HCT116 (cell line): Measurements from ENCODE around the gene SPPL2B. TPM values are rescaled to one million over a fixed set of nuclear protein-coding genes. Genes with fewer than 3 reads are reported as not detected.

Source experiments
- ATAC-seq: fragments of 200-7000 bp; cut with Tn5 transposase; 2 replicates; pipeline ENCODE4 v1.9.1; 2020; ENCODE audit warnings: mild to moderate bottlenecking, moderate library complexity
- BruUV-seq: library from RNA; stranded (reverse); fragments of 400-500 nt; replicated peaks from 2 replicates; lab custom pipeline; 2021; lab: Mats Ljungman, UMichigan
- CTCF ChIA-PET: fragments of 300-600 bp; sonication (Branson Sonifier 250); formaldehyde crosslinking; loops from one replicate; lab custom pipeline; 2021; ENCODE audit warnings: antibody characterized with exemption; lab: Charles Lee
- POLR2A ChIA-PET: fragments of 300-600, 350-600 bp; sonication (Branson Sonifier 250); formaldehyde crosslinking; loops from one replicate; lab custom pipeline; 2021; ENCODE audit warnings: antibody characterized with exemption; lab: Charles Lee
- RAD21 ChIA-PET, 2 experiments: fragments of 300-600 bp; sonication (Branson Sonifier 250); formaldehyde crosslinking; loops; one replicate each; lab custom pipeline; 2023; ENCODE audit warnings: low total read pairs in 2 of 2; ENCODE audit not compliant: uncharacterized antibody in 2 of 2, unreplicated experiment in 2 of 2, low non-redundant PET in 1 of 2; lab: Charles Lee
- DNase-seq: peaks from one replicate; pipeline ENCODE4 v3.0.0-alpha.2; 2010; ENCODE audit warnings: low read depth, low spot score
- H2AFZ ChIP-seq: fragments of 200-600 bp; shearing (Covaris generic), sonication (generic); 2 replicates; pipeline ENCODE4 v1.6.1; 2017; ENCODE audit warnings: low read depth, mixed run types, mixed read lengths, antibody characterized with exemption, low read length; ENCODE audit not compliant: poor library complexity, severe bottlenecking
- H3K27ac ChIP-seq: 2 replicates; pipeline ENCODE4 v1.5.1; 2012; ENCODE audit warnings: low read depth, low read length
- H3K27me3 ChIP-seq: fragments of 200-600 bp; sonication (generic); 2 replicates; pipeline ENCODE4 v1.6.1; 2016; ENCODE audit warnings: mixed run types, low read length, mixed read lengths; ENCODE audit not compliant: insufficient read depth
- H3K36me3 ChIP-seq, 2 experiments: fragments of 200-500 bp in 1 of 2; fragments of 200-600 bp in 1 of 2; sonication (Bioruptor generic) in 1 of 2; sonication (generic) in 1 of 2; 2 replicates each; pipeline versions ENCODE4 v1.5.1 to v1.6.1; 2014 to 2016; ENCODE audit warnings: low read length in 2 of 2, inconsistent platforms in 1 of 2, mixed read lengths in 1 of 2, mixed run types in 1 of 2; ENCODE audit not compliant: insufficient read depth in 2 of 2, control insufficient read depth in 1 of 2
- H3K4me1 ChIP-seq, 2 experiments: fragments of 200-600 bp in 1 of 2; sonication (generic) in 1 of 2; 2 replicates each; pipeline versions ENCODE4 v1.5.1 to v1.6.1; 2012 to 2017; ENCODE audit warnings: low read length in 2 of 2, inconsistent platforms in 1 of 2, mild to moderate bottlenecking in 1 of 2, mixed read lengths in 1 of 2, mixed run types in 1 of 2, moderate library complexity in 1 of 2; ENCODE audit not compliant: insufficient read depth in 2 of 2, control insufficient read depth in 1 of 2
- H3K4me2 ChIP-seq: fragments of 200-600 bp; sonication (generic); 2 replicates; pipeline ENCODE4 v1.6.1; 2017; ENCODE audit warnings: mixed run types, low read length, mixed read lengths
- H3K4me3 ChIP-seq, 2 experiments: fragments of 200-600 bp in 1 of 2; sonication (generic) in 1 of 2; replicated peaks in 1 of 2; 2 replicates each; pipeline ENCODE4 v1.5.1; 2011 to 2016; ENCODE audit warnings: low read length in 2 of 2, control low read depth in 1 of 2, low read depth in 1 of 2, mild to moderate bottlenecking in 1 of 2, mixed read lengths in 1 of 2, mixed run types in 1 of 2
- H3K79me2 ChIP-seq: fragments of 200-600 bp; sonication (generic); 2 replicates; pipeline ENCODE4 v1.6.1; 2017; ENCODE audit warnings: mild to moderate bottlenecking, mixed run types, low read length, moderate library complexity, mixed read lengths; ENCODE audit not compliant: insufficient read depth
- H3K9ac ChIP-seq: fragments of 200-600 bp; sonication (generic); 2 replicates; pipeline ENCODE4 v1.6.1; 2016; ENCODE audit warnings: low read length, mixed read lengths
- H3K9me2 ChIP-seq: fragments of 200-600 bp; sonication (generic), shearing (Covaris generic); 2 replicates; pipeline ENCODE4 v1.6.1; 2017; ENCODE audit warnings: mixed run types, mild to moderate bottlenecking, moderate library complexity; ENCODE audit not compliant: insufficient read depth
- H3K9me3 ChIP-seq, 2 experiments: fragments of 200-500 bp in 1 of 2; fragments of 200-600 bp in 1 of 2; sonication (Bioruptor generic) in 1 of 2; sonication (generic) in 1 of 2; 2 replicates each; pipeline ENCODE4 v1.6.1; 2014 to 2017; ENCODE audit warnings: low read length in 2 of 2, mixed read lengths in 2 of 2, inconsistent platforms in 1 of 2, low read depth in 1 of 2, mild to moderate bottlenecking in 1 of 2, mixed run types in 1 of 2, moderate library complexity in 1 of 2; ENCODE audit not compliant: control insufficient read depth in 1 of 2, insufficient read depth in 1 of 2
- H4K20me1 ChIP-seq: fragments of 200-600 bp; sonication (generic), shearing (Covaris generic); 2 replicates; pipeline ENCODE4 v1.6.1; 2017; ENCODE audit warnings: mixed run types, mild to moderate bottlenecking, moderate library complexity; ENCODE audit not compliant: insufficient read depth
- ELF1 ChIP-seq: IDR thresholded peaks from 2 replicates; pipeline ENCODE4 v1.6.1; 2012; ENCODE audit warnings: low read depth, borderline replicate concordance
- EZH2 ChIP-seq: fragments of 200-600 bp; sonication (generic); IDR thresholded peaks from 2 replicates; pipeline ENCODE4 v1.6.1; 2017; ENCODE audit warnings: antibody characterized with exemption, mixed run types
- EZH2phosphoT487 ChIP-seq: fragments of 200-600 bp; IDR thresholded peaks from 2 replicates; pipeline ENCODE4 v1.6.1; 2018; ENCODE audit warnings: antibody characterized with exemption, borderline replicate concordance
- FOSL1 ChIP-seq: IDR thresholded peaks from 2 replicates; pipeline ENCODE4 v1.6.1; 2012; ENCODE audit warnings: low read depth
- JUND ChIP-seq: IDR thresholded peaks from 2 replicates; pipeline ENCODE4 v1.6.1; 2012
- POLR2A ChIP-seq: IDR thresholded peaks from 2 replicates; pipeline ENCODE4 v1.7.0; 2011; ENCODE audit warnings: borderline replicate concordance; ENCODE audit not compliant: insufficient read depth, insufficient read length; ENCODE audit errors: extremely low read depth
- RAD21 ChIP-seq: IDR thresholded peaks from 2 replicates; pipeline ENCODE4 v1.6.1; 2012; ENCODE audit warnings: low read depth, mild to moderate bottlenecking
- YY1 ChIP-seq: IDR thresholded peaks from 2 replicates; pipeline ENCODE4 v1.6.1; 2011; ENCODE audit warnings: low read length, low read depth, moderate library complexity, mild to moderate bottlenecking; ENCODE audit not compliant: insufficient replicate concordance; ENCODE audit errors: extremely low read depth
- ZFX ChIP-seq: fragments of 450-650 bp; IDR thresholded peaks from 2 replicates; pipeline ENCODE4 v1.6.1; 2017
- ZNF274 ChIP-seq: fragments of 200-500 bp; sonication (Bioruptor generic); IDR thresholded peaks from 2 replicates; pipeline ENCODE4 v1.6.1; 2014; ENCODE audit warnings: mild to moderate bottlenecking, low read depth, low read length, inconsistent platforms
- intact Hi-C: fragments of 100-400 bp; cut with micrococcal nuclease; formaldehyde crosslinking; loops from 2 replicates; pipeline ENCODE4 v1.10.0; 2022
- total RNA-seq: library from RNA; stranded (reverse); gene quantifications from one replicate; pipeline ENCODE4 v1.2.1, GENCODE V29; 2021; ENCODE audit not compliant: unreplicated experiment
- TF ChIP-seq, protein P1 (sequence below): IDR thresholded peaks from 2 replicates; pipeline ENCODE4 v1.6.1; 2012
- TF ChIP-seq, protein P2 (sequence below): IDR thresholded peaks from 2 replicates; pipeline ENCODE4 v1.6.1; 2011; ENCODE audit warnings: mild to moderate bottlenecking, low read length, moderate library complexity; ENCODE audit not compliant: insufficient replicate concordance; ENCODE audit errors: extremely low read depth
- TF ChIP-seq, protein P3 (sequence below), 3 experiments: fragments of 200-600 bp in 1 of 3; sonication (generic) in 1 of 3; IDR thresholded peaks in 2 of 3; conservative IDR thresholded peaks in 1 of 3; 2 replicates each; pipeline ENCODE4 v1.5.1; 2012 to 2017; ENCODE audit warnings: low read depth in 2 of 3, low read length in 2 of 3, antibody characterized with exemption in 1 of 3, borderline replicate concordance in 1 of 3, control low read depth in 1 of 3, mild to moderate bottlenecking in 1 of 3, mixed read lengths in 1 of 3, mixed run types in 1 of 3, moderate library complexity in 1 of 3; ENCODE audit not compliant: insufficient read depth in 1 of 3

Gene SPPL2B
- total RNA-seq, 1 experiment from 2014 or later, result 83.1 TPM

DNA sequence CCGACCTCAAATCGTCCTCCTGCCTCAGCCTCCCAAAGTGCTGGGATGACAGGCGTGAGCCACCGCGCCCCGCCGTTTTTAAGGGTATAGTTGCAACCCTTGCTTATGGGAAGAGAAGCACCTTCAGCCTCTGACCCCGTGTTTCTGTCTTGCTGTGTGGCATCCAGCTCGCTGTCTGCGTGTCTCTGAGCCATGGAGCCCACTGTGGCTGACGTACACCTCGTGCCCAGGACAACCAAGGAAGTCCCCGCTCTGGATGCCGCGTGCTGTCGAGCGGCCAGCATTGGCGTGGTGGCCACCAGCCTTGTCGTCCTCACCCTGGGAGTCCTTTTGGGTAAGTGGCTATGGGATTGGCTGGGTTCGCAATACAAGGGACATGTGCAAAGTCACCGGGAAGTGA lies 61.1 kb downstream of the SPPL2B start:
- CTCF ChIA-PET, result no interaction called here
- Histone ChIP-seq H3K4me2 (no peak overlapping the region), H3K9ac (no peak overlapping the region), H3K9me3 (peaks cover 0 to 7% of the 10 kb centered on the region in 2 experiments; a peak in 1 of 4 replicates), H3K9me2 (no peaks in the 10 kb centered on the region), H3K27me3 (no peaks in the 10 kb centered on the region), H3K79me2 (no peaks in the 10 kb centered on the region), H3K36me3 (no peaks in the 10 kb centered on the region), H4K20me1 (no peaks in the 10 kb centered on the region), H3K27ac (no peak overlapping the region), H3K4me1 (peaks cover 8 to 22% of the 10 kb centered on the region in 2 experiments), H3K4me3 (no peak overlapping the region), H2AFZ (no peak overlapping the region)
- TF ChIP-seq EZH2, result no peak
- TF ChIP-seq ELF1, result no peak
- TF ChIP-seq JUND, result no peak
- TF ChIP-seq ZNF274, result no peak
- TF ChIP-seq, protein P1, sequence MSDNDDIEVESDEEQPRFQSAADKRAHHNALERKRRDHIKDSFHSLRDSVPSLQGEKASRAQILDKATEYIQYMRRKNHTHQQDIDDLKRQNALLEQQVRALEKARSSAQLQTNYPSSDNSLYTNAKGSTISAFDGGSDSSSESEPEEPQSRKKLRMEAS, result no peak
- no TSS peak for BruUV-seq
- RAD21 ChIA-PET, result no interaction called here
- ATAC-seq, result no peak
- DNase-seq, result no peak
- POLR2A ChIA-PET, result no interaction called here
- intact Hi-C loops, result loop anchor here (10.0 kb wide), 1 partner anchor 235 kb away; the partner anchor contains the start of gene AP3D1

DNA sequence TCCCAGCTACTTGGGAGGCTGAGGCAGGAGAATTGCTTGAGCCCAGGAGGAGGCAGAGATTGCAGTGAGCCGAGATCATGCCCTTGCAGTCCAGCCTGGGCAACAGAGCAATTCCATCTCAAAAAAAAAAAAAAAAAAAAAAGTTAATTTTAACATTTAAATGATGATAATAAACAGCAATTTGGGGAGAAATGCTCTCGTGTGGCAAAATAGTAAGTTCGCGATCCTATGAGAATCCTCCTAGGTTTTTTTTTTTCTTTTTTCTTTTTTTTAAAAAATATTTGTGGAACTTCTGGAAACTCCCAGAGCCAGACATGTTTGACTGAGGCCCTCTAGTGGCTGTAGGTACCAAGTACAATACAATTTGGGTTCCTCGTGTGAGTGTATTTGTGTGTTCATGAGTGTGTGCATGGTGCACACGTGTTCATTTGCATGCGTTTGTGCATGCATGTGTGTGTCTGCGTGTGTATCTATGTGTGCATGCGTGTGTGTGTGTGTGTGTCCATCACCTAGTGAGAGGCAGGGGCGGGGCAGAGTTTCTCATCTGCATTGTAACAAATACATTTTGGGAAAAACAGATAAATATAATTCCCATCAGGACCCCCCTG lies 62.7 kb downstream of the SPPL2B start:
- H3K9me3 ChIP-seq, result peaks cover 0 to 7% of the 10 kb centered on the region in 2 experiments; a peak in 1 of 4 replicates
- H4K20me1 ChIP-seq, result no peaks in the 10 kb centered on the region
- intact Hi-C loops, result loop anchor here (1.0 to 5.0 kb wide), 3 partner anchors 64 to 155 kb away; partner anchors contain the start of genes LSM7, PLEKHJ1, SF3A2 and SPPL2B
- no peaks in the 10 kb centered on the region for H3K9me2 ChIP-seq
- CTCF ChIA-PET, result no interaction called here
- H2AFZ ChIP-seq, result peak overlapping the region; percentile 26
- no peak overlapping the region for H3K9ac ChIP-seq
- RAD21 ChIA-PET, result interaction anchor here in 1 of 2 experiments (0.7 kb wide), 1 partner anchor 258 kb away, joined by 3 read pairs; no protein-coding TSS in a partner anchor
- no peak overlapping the region for H3K4me3 ChIP-seq
- peak; percentile 78 for ATAC-seq
- no peak overlapping the region for H3K27ac ChIP-seq
- H3K4me1 ChIP-seq, result peaks cover 0 to 13% of the 10 kb centered on the region in 2 experiments; a peak in 2 of 4 replicates
- POLR2A ChIA-PET, result interaction anchor here (0.7 kb wide), 1 partner anchor 36 kb away, joined by 3 read pairs; the partner anchor contains the start of gene TIMM13
- no peaks in the 10 kb centered on the region for H3K27me3 ChIP-seq
- TF ChIP-seq ZFX, result no peak
- TF ChIP-seq JUND, result no peak
- TF ChIP-seq YY1, result peak; percentile 29
- TF ChIP-seq EZH2phosphoT487, result no peak
- TF ChIP-seq, protein P2, sequence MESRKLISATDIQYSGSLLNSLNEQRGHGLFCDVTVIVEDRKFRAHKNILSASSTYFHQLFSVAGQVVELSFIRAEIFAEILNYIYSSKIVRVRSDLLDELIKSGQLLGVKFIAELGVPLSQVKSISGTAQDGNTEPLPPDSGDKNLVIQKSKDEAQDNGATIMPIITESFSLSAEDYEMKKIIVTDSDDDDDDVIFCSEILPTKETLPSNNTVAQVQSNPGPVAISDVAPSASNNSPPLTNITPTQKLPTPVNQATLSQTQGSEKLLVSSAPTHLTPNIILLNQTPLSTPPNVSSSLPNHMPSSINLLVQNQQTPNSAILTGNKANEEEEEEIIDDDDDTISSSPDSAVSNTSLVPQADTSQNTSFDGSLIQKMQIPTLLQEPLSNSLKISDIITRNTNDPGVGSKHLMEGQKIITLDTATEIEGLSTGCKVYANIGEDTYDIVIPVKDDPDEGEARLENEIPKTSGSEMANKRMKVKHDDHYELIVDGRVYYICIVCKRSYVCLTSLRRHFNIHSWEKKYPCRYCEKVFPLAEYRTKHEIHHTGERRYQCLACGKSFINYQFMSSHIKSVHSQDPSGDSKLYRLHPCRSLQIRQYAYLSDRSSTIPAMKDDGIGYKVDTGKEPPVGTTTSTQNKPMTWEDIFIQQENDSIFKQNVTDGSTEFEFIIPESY, result no peak
- TF ChIP-seq FOSL1, result no peak
- no peak for TF ChIP-seq ZNF274
- TF ChIP-seq, protein P1, result peak; percentile 74
- no peak for TF ChIP-seq POLR2A
- TF ChIP-seq RAD21, result peak; percentile 88
- TF ChIP-seq, protein P3, sequence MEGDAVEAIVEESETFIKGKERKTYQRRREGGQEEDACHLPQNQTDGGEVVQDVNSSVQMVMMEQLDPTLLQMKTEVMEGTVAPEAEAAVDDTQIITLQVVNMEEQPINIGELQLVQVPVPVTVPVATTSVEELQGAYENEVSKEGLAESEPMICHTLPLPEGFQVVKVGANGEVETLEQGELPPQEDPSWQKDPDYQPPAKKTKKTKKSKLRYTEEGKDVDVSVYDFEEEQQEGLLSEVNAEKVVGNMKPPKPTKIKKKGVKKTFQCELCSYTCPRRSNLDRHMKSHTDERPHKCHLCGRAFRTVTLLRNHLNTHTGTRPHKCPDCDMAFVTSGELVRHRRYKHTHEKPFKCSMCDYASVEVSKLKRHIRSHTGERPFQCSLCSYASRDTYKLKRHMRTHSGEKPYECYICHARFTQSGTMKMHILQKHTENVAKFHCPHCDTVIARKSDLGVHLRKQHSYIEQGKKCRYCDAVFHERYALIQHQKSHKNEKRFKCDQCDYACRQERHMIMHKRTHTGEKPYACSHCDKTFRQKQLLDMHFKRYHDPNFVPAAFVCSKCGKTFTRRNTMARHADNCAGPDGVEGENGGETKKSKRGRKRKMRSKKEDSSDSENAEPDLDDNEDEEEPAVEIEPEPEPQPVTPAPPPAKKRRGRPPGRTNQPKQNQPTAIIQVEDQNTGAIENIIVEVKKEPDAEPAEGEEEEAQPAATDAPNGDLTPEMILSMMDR (IDR thresholded peaks at IDR 0.05 in 2 of 3, conservative IDR thresholded peaks at IDR 0.05 in 1 of 3; ENCODE audit: borderline replicate concordance in 1 of 3, insufficient read depth in 1 of 3, low read depth in 2 of 3, low read length in 2 of 3), result peak; percentile 75 to 81 (median 80); a peak in 5 of 6 replicates
- H3K36me3 ChIP-seq, result no peaks in the 10 kb centered on the region
- H3K79me2 ChIP-seq, result no peaks in the 10 kb centered on the region
- peak overlapping the region; percentile 16; the same call in 1 of the 2 replicates for H3K4me2 ChIP-seq
- peak; percentile 66 for DNase-seq
- no TSS peak for BruUV-seq
